ENCODE measurements around the gene NINL.

Gene NINL

DNA sequence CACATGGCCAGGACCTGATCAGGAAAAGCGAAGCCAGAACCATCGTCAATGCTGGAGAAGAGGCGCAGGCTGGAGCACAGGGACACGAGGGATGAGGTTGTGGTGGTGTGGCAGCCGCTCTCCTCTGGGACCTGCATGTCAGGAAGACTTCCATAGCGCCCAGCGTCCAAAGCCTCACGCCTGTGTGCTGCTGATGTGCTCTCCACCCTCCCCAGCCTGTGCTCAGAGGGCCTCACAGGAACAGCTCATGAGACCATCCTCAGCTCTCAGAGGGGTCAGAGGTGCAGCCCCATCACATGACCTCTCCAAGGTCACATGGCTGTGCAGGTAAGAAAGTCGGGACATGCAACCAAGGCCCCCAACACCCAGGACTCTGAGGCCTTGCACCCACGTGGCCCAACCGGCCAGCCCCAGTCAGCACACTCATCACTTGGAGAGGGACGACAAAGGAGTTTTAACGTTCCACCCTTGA, 84.4 kb downstream of the NINL start:
- Histone ChIP-seq H4K5ac (ENCODE audit: low read length) (no peak overlapping the region), H3K4me3 (ENCODE audit: low read length) (no peak overlapping the region), H3K9ac (ENCODE audit: low read length) (no peak overlapping the region), H3K4me1 (ENCODE audit: control insufficient read depth, low read depth, low read length) (no peaks in the 10 kb centered on the region), H3K27ac (ENCODE audit: low read depth, low read length) (no peak overlapping the region), H3K27me3 (ENCODE audit: insufficient read depth, low read length, poor library complexity) (no peaks in the 10 kb centered on the region), H3K23ac (ENCODE audit: low read length) (no peak overlapping the region), H2AK5ac (ENCODE audit: low read length) (no peak overlapping the region), H2BK120ac (ENCODE audit: low read depth, low read length) (no peak overlapping the region), H3K4me2 (ENCODE audit: low read length) (no peak overlapping the region), H2BK15ac (replicated peaks; ENCODE audit: low read depth) (no peak overlapping the region), H3K18ac (ENCODE audit: low read length) (no peak overlapping the region), H4K8ac (ENCODE audit: low read depth, low read length) (no peak overlapping the region), H3K79me2 (ENCODE audit: control insufficient read depth, insufficient read depth, low read length) (no peaks in the 10 kb centered on the region), H3K4ac (ENCODE audit: low read depth, low read length) (no peak overlapping the region), H2BK5ac (ENCODE audit: low read length) (no peak overlapping the region), H3K36me3 (ENCODE audit: control insufficient read depth, insufficient read depth, low read length) (peaks cover 5% of the 10 kb centered on the region), H3K56ac (ENCODE audit: low read length) (no peak overlapping the region), H3K79me1 (ENCODE audit: low read length) (no peaks in the 10 kb centered on the region)
- WGBS (ENCODE audit: extremely low coverage, insufficient coverage, low lambda C conversion rate): no CpG with 5 or more reads among the region's 13 CpGs
- DNase-seq: no peak

DNA sequence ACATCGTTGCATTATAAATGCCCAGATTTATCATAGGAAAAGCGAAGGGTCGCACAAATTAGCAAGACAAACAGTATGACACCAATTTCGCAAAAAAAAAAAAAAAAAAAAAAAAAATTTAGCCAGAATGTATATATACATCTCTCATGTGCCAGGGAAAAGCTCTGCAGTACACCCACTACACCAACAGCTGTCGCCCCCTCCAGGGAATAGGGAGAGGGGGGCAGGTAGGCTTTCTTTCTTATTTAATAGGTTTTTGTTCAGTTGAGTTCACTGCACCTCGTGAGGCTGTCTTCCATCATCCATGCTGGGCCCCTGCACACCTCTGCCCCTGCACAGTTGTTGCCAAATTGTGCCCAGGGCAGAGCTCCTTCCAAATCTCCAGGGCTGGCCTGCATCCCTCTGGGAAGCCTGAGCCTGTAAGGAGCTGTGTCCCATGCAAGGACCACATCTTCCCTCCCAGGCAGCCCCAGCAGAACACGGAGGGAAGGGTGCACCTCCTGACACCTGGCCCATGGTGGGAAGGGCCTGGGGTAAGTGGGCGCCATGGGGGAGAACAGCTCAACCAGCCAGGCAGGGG, 85.4 kb downstream of the NINL start:
- Histone ChIP-seq H3K27me3 (ENCODE audit: insufficient read depth, low read length, poor library complexity) (no peaks in the 10 kb centered on the region), H4K8ac (ENCODE audit: low read depth, low read length) (no peak overlapping the region), H2BK120ac (ENCODE audit: low read depth, low read length) (no peak overlapping the region), H3K18ac (ENCODE audit: low read length) (no peak overlapping the region), H3K56ac (ENCODE audit: low read length) (no peak overlapping the region), H3K23ac (ENCODE audit: low read length) (no peak overlapping the region), H2BK5ac (ENCODE audit: low read length) (no peak overlapping the region), H3K79me1 (ENCODE audit: low read length) (no peaks in the 10 kb centered on the region), H3K9ac (ENCODE audit: low read length) (no peak overlapping the region), H3K4ac (ENCODE audit: low read depth, low read length) (no peak overlapping the region), H3K4me2 (ENCODE audit: low read length) (no peak overlapping the region), H3K79me2 (ENCODE audit: control insufficient read depth, insufficient read depth, low read length) (no peaks in the 10 kb centered on the region), H4K5ac (ENCODE audit: low read length) (no peak overlapping the region), H3K27ac (ENCODE audit: low read depth, low read length) (no peak overlapping the region), H3K36me3 (ENCODE audit: control insufficient read depth, insufficient read depth, low read length) (peaks cover 5% of the 10 kb centered on the region), H2BK15ac (replicated peaks; ENCODE audit: low read depth) (no peak overlapping the region), H3K4me3 (ENCODE audit: low read length) (no peak overlapping the region), H2AK5ac (ENCODE audit: low read length) (no peak overlapping the region), H3K4me1 (ENCODE audit: control insufficient read depth, low read depth, low read length) (no peaks in the 10 kb centered on the region)
- no CpG with 5 or more reads among the region's 8 CpGs for whole genome bisulfite sequencing (ENCODE audit: extremely low coverage, insufficient coverage, low lambda C conversion rate)
- no peak for DNase-seq

DNA sequence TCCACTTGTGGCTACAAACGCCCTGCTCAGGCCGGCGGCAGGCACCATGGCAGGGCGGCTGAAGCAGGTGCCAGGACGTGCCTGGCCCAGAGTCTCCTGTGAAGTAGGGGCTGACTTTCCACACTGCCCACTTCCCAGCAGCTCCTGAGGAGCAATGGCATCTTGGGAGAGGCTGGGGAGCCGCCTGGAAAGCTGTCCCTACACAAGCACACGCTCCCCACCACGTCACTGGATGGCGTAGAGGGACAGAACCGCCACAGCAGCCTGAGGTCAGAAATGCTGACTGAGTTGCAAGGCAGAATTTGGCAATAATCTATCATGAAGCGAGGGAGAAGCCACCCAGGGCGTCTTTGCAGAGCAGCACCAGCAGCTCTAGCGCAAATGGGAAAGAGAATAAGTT, 86.3 kb downstream of the NINL start:
- H2BK15ac ChIP-seq (replicated peaks; ENCODE audit: low read depth): no peak overlapping the region
- no peak overlapping the region for H3K18ac ChIP-seq (ENCODE audit: low read length)
- no peak overlapping the region for H3K4me2 ChIP-seq (ENCODE audit: low read length)
- H2AK5ac ChIP-seq (ENCODE audit: low read length): no peak overlapping the region
- H4K5ac ChIP-seq (ENCODE audit: low read length): no peak overlapping the region
- H3K4ac ChIP-seq (ENCODE audit: low read depth, low read length): no peak overlapping the region
- no peak overlapping the region for H3K56ac ChIP-seq (ENCODE audit: low read length)
- no peak for DNase-seq
- no peaks in the 10 kb centered on the region for H3K79me2 ChIP-seq (ENCODE audit: control insufficient read depth, insufficient read depth, low read length)
- no peak overlapping the region for H3K9ac ChIP-seq (ENCODE audit: low read length)
- no peaks in the 10 kb centered on the region for H3K79me1 ChIP-seq (ENCODE audit: low read length)
- H3K23ac ChIP-seq (ENCODE audit: low read length): no peak overlapping the region
- no peaks in the 10 kb centered on the region for H3K27me3 ChIP-seq (ENCODE audit: insufficient read depth, low read length, poor library complexity)
- no peak overlapping the region for H3K27ac ChIP-seq (ENCODE audit: low read depth, low read length)
- H2BK120ac ChIP-seq (ENCODE audit: low read depth, low read length): no peak overlapping the region
- H3K36me3 ChIP-seq (ENCODE audit: control insufficient read depth, insufficient read depth, low read length): peaks cover 5% of the 10 kb centered on the region
- no peak overlapping the region for H2BK5ac ChIP-seq (ENCODE audit: low read length)
- WGBS (ENCODE audit: extremely low coverage, insufficient coverage, low lambda C conversion rate): no CpG with 5 or more reads among the region's 13 CpGs
- no peak overlapping the region for H3K4me3 ChIP-seq (ENCODE audit: low read length)
- no peaks in the 10 kb centered on the region for H3K4me1 ChIP-seq (ENCODE audit: control insufficient read depth, low read depth, low read length)
- no peak overlapping the region for H4K8ac ChIP-seq (ENCODE audit: low read depth, low read length)

DNA sequence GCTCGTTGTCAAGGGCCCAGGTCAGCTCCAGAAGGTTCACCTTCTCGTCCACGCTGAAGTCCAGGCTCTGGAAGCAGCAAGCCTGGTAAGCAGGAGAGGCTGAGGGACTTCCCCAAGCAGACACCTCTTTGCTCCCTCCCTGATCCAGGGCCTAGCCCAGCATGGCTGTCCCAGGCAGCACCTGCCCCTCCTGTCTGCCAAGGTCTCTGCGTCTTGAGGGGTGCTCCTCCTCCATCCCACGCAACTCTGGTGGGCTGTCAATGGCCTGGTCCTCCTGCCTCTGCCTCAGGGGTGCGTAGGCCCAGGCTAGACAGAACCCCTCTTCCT, 87.1 kb downstream of the NINL start:
- Histone ChIP-seq H2BK15ac (replicated peaks; ENCODE audit: low read depth) (no peak overlapping the region), H3K9ac (ENCODE audit: low read length) (no peak overlapping the region), H3K27me3 (ENCODE audit: insufficient read depth, low read length, poor library complexity) (no peaks in the 10 kb centered on the region), H3K79me2 (ENCODE audit: control insufficient read depth, insufficient read depth, low read length) (no peaks in the 10 kb centered on the region), H3K18ac (ENCODE audit: low read length) (no peak overlapping the region), H4K8ac (ENCODE audit: low read depth, low read length) (no peak overlapping the region), H3K23ac (ENCODE audit: low read length) (no peak overlapping the region), H3K4me3 (ENCODE audit: low read length) (no peak overlapping the region), H2AK5ac (ENCODE audit: low read length) (no peak overlapping the region), H3K27ac (ENCODE audit: low read depth, low read length) (no peak overlapping the region), H3K56ac (ENCODE audit: low read length) (no peak overlapping the region), H4K5ac (ENCODE audit: low read length) (no peak overlapping the region), H3K36me3 (ENCODE audit: control insufficient read depth, insufficient read depth, low read length) (peaks cover 2% of the 10 kb centered on the region), H3K4me2 (ENCODE audit: low read length) (no peak overlapping the region), H3K79me1 (ENCODE audit: low read length) (no peaks in the 10 kb centered on the region), H2BK120ac (ENCODE audit: low read depth, low read length) (no peak overlapping the region), H2BK5ac (ENCODE audit: low read length) (no peak overlapping the region), H3K4ac (ENCODE audit: low read depth, low read length) (no peak overlapping the region), H3K4me1 (ENCODE audit: control insufficient read depth, low read depth, low read length) (no peaks in the 10 kb centered on the region)
- no peak for DNase-seq
- WGBS (ENCODE audit: extremely low coverage, insufficient coverage, low lambda C conversion rate): no CpG with 5 or more reads among the region's 6 CpGs

DNA sequence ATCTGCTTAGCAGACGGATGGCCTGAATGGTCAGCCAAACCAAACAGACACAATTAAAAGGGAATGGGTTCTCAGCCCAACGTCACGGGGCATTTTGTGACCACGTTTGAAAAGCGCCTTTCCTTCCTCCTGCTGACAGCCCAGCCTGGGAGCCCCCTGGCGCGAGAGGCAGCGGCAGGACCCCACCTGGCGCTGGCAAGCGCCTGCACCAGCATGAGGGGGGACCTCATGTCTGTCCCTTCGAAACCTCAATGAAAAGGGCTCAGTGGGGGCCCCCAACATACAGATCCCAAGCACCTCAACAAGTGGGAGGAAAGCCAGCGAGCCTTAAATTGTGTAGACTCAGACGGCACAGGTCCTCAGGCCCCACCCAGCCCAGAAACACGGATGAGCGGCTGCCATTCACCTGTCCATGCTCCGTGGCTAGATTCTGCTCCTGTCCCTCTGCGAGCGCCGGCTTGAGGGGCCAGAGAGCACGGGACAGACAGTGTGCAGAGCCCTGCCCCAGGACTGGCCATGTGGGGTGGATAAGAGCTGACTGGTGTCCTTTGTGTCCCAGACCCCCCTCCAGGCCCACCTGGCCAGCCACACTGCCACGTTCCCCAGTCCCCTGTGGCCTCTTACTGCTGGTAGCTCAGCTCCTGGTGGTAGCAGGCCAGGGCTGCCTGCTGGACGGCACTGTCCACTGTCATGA, 87.6 kb downstream of the NINL start:
- Histone ChIP-seq H2BK120ac (ENCODE audit: low read depth, low read length) (no peak overlapping the region), H3K36me3 (ENCODE audit: control insufficient read depth, insufficient read depth, low read length) (peaks cover 2% of the 10 kb centered on the region), H3K27me3 (ENCODE audit: insufficient read depth, low read length, poor library complexity) (no peaks in the 10 kb centered on the region), H3K56ac (ENCODE audit: low read length) (no peak overlapping the region), H3K4me3 (ENCODE audit: low read length) (no peak overlapping the region), H3K23ac (ENCODE audit: low read length) (no peak overlapping the region), H4K8ac (ENCODE audit: low read depth, low read length) (no peak overlapping the region), H2BK15ac (replicated peaks; ENCODE audit: low read depth) (no peak overlapping the region), H3K18ac (ENCODE audit: low read length) (no peak overlapping the region), H3K27ac (ENCODE audit: low read depth, low read length) (no peak overlapping the region), H3K4me2 (ENCODE audit: low read length) (no peak overlapping the region), H2AK5ac (ENCODE audit: low read length) (no peak overlapping the region), H3K9ac (ENCODE audit: low read length) (no peak overlapping the region), H3K79me2 (ENCODE audit: control insufficient read depth, insufficient read depth, low read length) (no peaks in the 10 kb centered on the region), H4K5ac (ENCODE audit: low read length) (no peak overlapping the region), H3K4me1 (ENCODE audit: control insufficient read depth, low read depth, low read length) (no peaks in the 10 kb centered on the region), H3K4ac (ENCODE audit: low read depth, low read length) (no peak overlapping the region), H3K79me1 (ENCODE audit: low read length) (no peaks in the 10 kb centered on the region), H2BK5ac (ENCODE audit: low read length) (no peak overlapping the region)
- no CpG with 5 or more reads among the region's 22 CpGs for WGBS (ENCODE audit: extremely low coverage, insufficient coverage, low lambda C conversion rate)
- no peak for DNase-seq

DNA sequence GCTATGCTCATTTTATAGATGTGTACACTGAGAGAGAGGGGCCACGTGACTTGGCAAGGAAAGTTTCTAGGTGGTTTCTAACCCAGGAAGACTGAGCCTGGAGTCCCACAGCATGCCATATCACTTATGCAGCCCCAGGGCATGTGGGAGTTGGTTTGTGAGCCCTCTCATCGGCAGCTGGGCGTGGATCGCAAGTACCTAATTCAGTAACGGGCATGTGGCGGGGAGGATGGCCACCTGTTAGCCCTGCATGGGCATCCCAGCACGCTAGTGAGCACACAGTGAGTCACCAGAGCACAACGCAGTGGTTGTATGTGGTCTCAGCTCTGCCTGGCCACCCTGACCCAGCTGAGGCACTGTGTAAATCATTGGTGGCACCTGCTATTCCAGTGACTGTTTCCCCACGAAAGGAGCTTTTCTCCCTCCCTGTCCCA, 88.3 kb downstream of the NINL start:
- Histone ChIP-seq H4K5ac (ENCODE audit: low read length) (no peak overlapping the region), H3K36me3 (ENCODE audit: control insufficient read depth, insufficient read depth, low read length) (peaks cover 2% of the 10 kb centered on the region), H2AK5ac (ENCODE audit: low read length) (no peak overlapping the region), H3K4me1 (ENCODE audit: control insufficient read depth, low read depth, low read length) (no peaks in the 10 kb centered on the region), H2BK15ac (replicated peaks; ENCODE audit: low read depth) (no peak overlapping the region), H3K56ac (ENCODE audit: low read length) (no peak overlapping the region), H3K27me3 (ENCODE audit: insufficient read depth, low read length, poor library complexity) (no peaks in the 10 kb centered on the region), H3K4ac (ENCODE audit: low read depth, low read length) (no peak overlapping the region), H3K23ac (ENCODE audit: low read length) (no peak overlapping the region), H2BK120ac (ENCODE audit: low read depth, low read length) (no peak overlapping the region), H3K79me2 (ENCODE audit: control insufficient read depth, insufficient read depth, low read length) (no peaks in the 10 kb centered on the region), H4K8ac (ENCODE audit: low read depth, low read length) (no peak overlapping the region), H3K27ac (ENCODE audit: low read depth, low read length) (no peak overlapping the region), H2BK5ac (ENCODE audit: low read length) (no peak overlapping the region), H3K18ac (ENCODE audit: low read length) (no peak overlapping the region), H3K79me1 (ENCODE audit: low read length) (no peaks in the 10 kb centered on the region), H3K4me3 (ENCODE audit: low read length) (no peak overlapping the region), H3K9ac (ENCODE audit: low read length) (no peak overlapping the region), H3K4me2 (ENCODE audit: low read length) (no peak overlapping the region)
- no peak for DNase-seq
- no CpG with 5 or more reads among the region's 9 CpGs for WGBS (ENCODE audit: extremely low coverage, insufficient coverage, low lambda C conversion rate)

Data from mesendoderm (in vitro differentiated cells).